ENCODE data around the gene IL4R. TPM values are rescaled to one million over a fixed set of nuclear protein-coding genes. Genes with fewer than 3 reads are reported as not detected.

Gene IL4R
- total and polyA plus RNA-seq, 2 of the 13 experiments (the other 11 are each of a cell fraction or from before 2014, with no cell fraction given): 15.9 to 49.6 TPM

DNA sequence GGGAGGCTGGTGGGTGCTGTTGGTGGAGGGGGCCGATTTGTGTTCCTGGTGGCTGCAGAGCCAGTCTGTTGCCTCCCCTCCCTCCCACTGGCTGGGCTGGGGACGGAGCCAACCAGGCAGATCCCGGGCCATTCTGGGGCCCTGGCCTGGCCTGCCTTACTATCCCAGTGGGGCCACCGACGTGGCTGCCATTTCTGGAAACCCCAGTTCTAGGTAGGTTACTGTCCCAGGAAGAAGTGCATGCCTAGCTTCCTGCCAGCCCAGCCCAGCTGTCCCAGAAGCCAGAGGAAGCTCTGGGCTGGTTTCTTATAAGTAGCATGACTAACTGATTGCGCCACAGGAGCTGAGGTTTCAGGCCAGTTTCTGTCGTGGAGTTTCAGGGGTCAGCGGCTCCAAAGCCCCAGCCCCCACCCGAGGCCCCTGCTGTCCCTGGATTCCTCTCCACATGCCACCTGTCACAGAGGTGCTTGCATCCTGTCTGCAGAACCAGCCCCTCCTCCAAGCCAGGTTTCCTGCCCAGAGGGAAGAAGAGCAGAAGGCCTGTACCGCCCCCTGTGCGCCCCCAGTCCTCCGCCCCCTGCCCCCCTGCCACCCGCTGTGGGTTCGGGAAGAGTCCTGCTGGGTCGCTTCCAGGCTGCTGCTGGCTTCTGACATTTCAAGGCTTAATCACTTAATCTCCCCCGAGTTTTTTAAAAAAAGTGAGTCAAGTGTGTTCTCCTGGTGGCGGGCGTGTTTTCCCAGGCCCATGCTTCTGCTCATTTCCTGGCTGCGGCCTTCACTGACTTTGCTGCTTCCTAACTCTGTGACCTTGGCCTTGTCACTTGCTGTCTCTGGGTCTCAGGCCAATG is 13.2 kb downstream of the IL4R start (continued):
- TF ChIP-seq, protein P1, sequence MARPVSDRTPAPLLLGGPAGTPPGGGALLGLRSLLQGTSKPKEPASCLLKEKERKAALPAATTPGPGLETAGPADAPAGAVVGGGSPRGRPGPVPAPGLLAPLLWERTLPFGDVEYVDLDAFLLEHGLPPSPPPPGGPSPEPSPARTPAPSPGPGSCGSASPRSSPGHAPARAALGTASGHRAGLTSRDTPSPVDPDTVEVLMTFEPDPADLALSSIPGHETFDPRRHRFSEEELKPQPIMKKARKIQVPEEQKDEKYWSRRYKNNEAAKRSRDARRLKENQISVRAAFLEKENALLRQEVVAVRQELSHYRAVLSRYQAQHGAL (CRISPR knock-in tag; IDR thresholded peaks at IDR 0.05; ENCODE audit: not compliant biosample characterization): no peak
- TF ChIP-seq MEIS2 (CRISPR knock-in tag; IDR thresholded peaks at IDR 0.05): 0 out of 2 replicates have a peak, but pooled peaks have one; percentile 6
- TF ChIP-seq, protein P2, sequence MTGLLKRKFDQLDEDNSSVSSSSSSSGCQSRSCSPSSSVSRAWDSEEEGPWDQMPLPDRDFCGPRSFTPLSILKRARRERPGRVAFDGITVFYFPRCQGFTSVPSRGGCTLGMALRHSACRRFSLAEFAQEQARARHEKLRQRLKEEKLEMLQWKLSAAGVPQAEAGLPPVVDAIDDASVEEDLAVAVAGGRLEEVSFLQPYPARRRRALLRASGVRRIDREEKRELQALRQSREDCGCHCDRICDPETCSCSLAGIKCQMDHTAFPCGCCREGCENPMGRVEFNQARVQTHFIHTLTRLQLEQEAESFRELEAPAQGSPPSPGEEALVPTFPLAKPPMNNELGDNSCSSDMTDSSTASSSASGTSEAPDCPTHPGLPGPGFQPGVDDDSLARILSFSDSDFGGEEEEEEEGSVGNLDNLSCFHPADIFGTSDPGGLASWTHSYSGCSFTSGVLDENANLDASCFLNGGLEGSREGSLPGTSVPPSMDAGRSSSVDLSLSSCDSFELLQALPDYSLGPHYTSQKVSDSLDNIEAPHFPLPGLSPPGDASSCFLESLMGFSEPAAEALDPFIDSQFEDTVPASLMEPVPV (CRISPR knock-in tag; IDR thresholded peaks at IDR 0.05): no peak; the same call in 1 of the 2 replicates
- TF ChIP-seq ZNF781 (CRISPR knock-in tag; IDR thresholded peaks at IDR 0.05; ENCODE audit: borderline replicate concordance, not compliant biosample characterization): no peak
- TF ChIP-seq KDM2A (CRISPR knock-in tag; IDR thresholded peaks at IDR 0.05; ENCODE audit: borderline replicate concordance, low read depth): peak; percentile 26; the same call in 1 of the 2 replicates
- TF ChIP-seq MBNL3 (CRISPR knock-in tag; conservative IDR thresholded peaks at IDR 0.05): no peak
- TF ChIP-seq ZNF251 (CRISPR knock-in tag; IDR thresholded peaks at IDR 0.05): no peak
- TF ChIP-seq ZNF101 (CRISPR knock-in tag; IDR thresholded peaks at IDR 0.05; ENCODE audit: borderline replicate concordance, low read depth): no peak
- TF ChIP-seq, protein P3, sequence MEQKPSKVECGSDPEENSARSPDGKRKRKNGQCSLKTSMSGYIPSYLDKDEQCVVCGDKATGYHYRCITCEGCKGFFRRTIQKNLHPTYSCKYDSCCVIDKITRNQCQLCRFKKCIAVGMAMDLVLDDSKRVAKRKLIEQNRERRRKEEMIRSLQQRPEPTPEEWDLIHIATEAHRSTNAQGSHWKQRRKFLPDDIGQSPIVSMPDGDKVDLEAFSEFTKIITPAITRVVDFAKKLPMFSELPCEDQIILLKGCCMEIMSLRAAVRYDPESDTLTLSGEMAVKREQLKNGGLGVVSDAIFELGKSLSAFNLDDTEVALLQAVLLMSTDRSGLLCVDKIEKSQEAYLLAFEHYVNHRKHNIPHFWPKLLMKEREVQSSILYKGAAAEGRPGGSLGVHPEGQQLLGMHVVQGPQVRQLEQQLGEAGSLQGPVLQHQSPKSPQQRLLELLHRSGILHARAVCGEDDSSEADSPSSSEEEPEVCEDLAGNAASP (CRISPR knock-in tag; IDR thresholded peaks at IDR 0.05; ENCODE audit: borderline replicate concordance): no peak
- TF ChIP-seq RFX3 (CRISPR knock-in tag; IDR thresholded peaks at IDR 0.05): no peak
- no peak for TF ChIP-seq ZNF501 (CRISPR knock-in tag; IDR thresholded peaks at IDR 0.05)
- TF ChIP-seq, protein P4, sequence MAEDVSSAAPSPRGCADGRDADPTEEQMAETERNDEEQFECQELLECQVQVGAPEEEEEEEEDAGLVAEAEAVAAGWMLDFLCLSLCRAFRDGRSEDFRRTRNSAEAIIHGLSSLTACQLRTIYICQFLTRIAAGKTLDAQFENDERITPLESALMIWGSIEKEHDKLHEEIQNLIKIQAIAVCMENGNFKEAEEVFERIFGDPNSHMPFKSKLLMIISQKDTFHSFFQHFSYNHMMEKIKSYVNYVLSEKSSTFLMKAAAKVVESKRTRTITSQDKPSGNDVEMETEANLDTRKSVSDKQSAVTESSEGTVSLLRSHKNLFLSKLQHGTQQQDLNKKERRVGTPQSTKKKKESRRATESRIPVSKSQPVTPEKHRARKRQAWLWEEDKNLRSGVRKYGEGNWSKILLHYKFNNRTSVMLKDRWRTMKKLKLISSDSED (CRISPR knock-in tag; IDR thresholded peaks at IDR 0.05): no peak
- no peak for TF ChIP-seq TAF1 (CRISPR knock-in tag; IDR thresholded peaks at IDR 0.05)
- TF ChIP-seq, protein P5, sequence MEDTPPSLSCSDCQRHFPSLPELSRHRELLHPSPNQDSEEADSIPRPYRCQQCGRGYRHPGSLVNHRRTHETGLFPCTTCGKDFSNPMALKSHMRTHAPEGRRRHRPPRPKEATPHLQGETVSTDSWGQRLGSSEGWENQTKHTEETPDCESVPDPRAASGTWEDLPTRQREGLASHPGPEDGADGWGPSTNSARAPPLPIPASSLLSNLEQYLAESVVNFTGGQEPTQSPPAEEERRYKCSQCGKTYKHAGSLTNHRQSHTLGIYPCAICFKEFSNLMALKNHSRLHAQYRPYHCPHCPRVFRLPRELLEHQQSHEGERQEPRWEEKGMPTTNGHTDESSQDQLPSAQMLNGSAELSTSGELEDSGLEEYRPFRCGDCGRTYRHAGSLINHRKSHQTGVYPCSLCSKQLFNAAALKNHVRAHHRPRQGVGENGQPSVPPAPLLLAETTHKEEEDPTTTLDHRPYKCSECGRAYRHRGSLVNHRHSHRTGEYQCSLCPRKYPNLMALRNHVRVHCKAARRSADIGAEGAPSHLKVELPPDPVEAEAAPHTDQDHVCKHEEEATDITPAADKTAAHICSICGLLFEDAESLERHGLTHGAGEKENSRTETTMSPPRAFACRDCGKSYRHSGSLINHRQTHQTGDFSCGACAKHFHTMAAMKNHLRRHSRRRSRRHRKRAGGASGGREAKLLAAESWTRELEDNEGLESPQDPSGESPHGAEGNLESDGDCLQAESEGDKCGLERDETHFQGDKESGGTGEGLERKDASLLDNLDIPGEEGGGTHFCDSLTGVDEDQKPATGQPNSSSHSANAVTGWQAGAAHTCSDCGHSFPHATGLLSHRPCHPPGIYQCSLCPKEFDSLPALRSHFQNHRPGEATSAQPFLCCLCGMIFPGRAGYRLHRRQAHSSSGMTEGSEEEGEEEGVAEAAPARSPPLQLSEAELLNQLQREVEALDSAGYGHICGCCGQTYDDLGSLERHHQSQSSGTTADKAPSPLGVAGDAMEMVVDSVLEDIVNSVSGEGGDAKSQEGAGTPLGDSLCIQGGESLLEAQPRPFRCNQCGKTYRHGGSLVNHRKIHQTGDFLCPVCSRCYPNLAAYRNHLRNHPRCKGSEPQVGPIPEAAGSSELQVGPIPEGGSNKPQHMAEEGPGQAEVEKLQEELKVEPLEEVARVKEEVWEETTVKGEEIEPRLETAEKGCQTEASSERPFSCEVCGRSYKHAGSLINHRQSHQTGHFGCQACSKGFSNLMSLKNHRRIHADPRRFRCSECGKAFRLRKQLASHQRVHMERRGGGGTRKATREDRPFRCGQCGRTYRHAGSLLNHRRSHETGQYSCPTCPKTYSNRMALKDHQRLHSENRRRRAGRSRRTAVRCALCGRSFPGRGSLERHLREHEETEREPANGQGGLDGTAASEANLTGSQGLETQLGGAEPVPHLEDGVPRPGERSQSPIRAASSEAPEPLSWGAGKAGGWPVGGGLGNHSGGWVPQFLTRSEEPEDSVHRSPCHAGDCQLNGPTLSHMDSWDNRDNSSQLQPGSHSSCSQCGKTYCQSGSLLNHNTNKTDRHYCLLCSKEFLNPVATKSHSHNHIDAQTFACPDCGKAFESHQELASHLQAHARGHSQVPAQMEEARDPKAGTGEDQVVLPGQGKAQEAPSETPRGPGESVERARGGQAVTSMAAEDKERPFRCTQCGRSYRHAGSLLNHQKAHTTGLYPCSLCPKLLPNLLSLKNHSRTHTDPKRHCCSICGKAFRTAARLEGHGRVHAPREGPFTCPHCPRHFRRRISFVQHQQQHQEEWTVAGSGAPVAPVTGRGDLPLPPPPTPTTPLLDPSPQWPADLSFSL (CRISPR knock-in tag; IDR thresholded peaks at IDR 0.05): no peak
- TF ChIP-seq ZIK1 (CRISPR knock-in tag; IDR thresholded peaks at IDR 0.05; ENCODE audit: borderline replicate concordance, low read depth): no peak
- no peak for TF ChIP-seq DPF2 (CRISPR knock-in tag; IDR thresholded peaks at IDR 0.05; ENCODE audit: borderline replicate concordance, low read depth)

Measured in HepG2 (cell line).